Kidney capillary endothelial cell (primary cell): ENCODE measurements around the gene BARX1.
"Not testable (repeated sequence)": the region's sequence is repeated elsewhere in the genome, so short reads cannot be mapped to it uniquely, and the experiment has no call there.

Experiments used
- DNase-seq: peaks from one replicate; pipeline ENCODE4 v3.0.0-alpha.2; 2018; ENCODE audit warnings: low spot score

BARX1 gene

DNA sequence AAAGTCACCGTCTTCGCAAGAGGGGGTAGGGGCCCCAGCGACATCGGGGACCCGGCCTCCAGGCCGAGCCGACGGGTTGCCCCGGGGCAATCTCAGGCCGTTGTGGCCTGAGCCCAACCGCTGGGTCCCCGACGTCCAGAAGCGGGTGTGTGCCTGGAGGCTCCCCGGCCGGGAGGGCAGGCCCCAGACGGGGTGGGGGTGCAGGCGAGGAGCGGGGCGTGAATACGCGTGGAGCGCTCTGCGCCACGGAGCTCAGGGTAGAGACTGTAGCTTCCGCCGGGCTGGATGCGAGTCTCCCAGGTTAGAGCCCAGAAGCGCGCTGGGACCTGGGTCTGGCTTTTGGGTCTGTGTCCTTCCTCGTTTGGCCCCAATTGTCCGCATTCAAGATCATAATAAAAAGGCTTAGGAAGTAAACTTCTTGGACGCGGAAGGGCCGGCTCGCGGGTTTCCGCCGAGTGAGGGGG, 3.5 kb downstream of the BARX1 start:
- no peak for DNase-seq

DNA sequence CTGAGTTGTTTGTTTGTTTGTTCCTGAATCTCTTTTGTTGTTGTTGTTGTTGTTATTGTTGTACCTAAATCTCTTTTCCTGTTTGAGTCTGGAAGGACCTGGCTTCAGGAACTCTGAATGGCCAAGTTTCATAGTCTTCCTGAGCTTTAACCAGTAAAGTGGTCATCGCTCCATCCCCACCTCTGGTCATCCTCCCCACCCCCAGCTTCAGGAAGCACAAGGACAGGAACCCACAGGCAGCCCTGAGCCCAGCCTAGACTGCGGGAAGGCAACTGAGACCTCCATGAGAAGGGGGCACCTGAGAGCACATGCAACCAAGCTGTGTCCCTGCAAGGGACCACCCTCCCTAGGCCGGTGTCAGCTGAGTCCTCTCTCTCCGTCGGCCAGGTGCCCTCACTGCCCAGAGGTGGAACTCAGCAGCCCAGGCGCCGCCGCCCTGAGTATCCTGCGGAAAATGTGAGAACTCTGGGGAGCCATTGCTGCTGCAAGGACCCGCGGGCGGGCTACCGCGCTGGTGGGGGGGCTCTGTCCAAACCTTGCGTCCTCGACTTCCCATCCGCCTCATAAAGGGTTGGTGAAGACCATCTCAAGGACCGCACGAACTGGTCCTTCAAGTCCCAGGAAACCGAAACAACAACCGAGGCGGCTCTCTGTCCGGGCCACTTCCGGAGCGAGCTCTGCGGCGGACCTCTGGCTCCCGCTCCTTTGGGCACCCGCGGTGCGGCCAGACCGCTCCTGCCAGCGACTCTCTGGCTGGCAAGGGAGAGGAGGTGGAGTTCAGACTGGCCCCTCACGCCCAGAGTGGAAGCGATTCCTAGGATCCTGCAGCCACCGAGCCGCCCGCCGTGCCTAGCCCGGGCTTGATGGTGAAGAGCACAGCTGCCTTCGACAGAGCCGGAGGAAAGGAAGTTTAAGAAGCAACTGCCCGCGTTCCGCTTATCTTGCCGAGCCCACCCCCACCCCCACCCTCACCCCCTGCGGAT, 4.2 kb downstream of the BARX1 start:
- DNase-seq = no peak

DNA sequence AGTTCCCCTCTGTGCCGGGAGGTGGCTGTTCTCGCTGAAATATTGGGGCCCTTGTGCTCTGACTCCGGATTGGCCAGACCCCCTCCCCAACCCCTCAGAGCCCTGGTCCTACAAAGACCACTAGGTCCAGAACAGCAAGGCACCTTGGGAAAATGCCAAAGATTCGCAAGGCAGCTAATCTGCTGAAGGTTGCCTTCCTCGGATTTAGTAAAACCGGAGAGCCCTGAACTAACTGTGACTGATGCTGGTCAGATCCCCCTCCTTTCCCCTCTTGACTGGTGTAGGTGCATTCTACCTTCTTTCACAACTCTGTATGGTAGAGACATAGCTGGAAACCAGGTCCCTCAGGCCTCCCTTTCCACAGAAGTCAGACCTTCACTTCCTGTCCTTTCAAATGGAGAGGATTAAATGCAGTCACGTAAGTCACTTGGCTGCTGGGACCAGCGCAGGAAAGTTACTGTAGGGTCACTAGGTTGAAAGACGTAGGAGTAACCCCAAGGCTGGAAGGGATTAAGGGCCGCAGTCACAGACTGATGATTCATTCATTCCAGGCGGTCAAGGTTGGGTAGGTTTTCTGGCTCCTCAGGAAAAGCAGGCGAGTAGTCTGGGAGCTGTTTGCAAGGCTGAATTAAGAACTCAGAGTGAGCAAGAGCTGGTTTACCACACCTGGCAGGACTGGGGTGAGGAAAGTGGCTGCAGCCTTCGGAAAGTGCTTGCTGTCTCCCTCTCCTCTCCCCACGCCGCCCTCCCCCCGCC, 5.3 kb downstream of the BARX1 start:
- no peak for DNase-seq

DNA sequence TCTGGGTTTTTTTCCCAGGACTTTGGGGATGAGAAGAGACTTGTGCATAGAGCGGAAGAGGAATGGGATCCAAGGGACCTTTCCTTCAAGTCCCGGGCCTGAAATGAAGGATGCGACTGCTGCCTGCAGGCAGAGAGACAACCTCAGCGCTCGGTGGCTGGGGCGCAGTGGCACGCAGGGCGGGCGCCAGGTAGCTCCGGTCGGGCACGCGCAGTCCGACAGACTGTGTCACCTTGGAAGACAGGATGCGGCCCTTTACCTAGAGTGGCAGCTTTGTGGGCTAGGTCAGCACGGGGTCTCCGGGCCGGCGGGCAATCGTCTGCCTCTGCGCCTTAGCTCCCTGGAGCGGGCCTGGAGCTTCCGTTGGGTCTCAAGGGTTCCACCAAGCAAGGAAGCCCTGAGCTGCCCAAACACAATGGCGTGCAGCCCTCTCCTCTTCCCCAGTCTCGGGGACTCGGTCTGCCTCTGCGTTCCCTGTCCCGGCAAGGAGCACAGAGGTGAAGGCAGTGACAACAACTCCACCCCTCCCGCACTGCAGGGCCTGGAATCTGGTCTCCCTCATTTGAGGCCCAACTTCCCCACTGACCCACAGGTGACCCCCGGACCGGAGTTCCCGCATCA, 6.0 kb downstream of the BARX1 start:
- no peak for DNase-seq

DNA sequence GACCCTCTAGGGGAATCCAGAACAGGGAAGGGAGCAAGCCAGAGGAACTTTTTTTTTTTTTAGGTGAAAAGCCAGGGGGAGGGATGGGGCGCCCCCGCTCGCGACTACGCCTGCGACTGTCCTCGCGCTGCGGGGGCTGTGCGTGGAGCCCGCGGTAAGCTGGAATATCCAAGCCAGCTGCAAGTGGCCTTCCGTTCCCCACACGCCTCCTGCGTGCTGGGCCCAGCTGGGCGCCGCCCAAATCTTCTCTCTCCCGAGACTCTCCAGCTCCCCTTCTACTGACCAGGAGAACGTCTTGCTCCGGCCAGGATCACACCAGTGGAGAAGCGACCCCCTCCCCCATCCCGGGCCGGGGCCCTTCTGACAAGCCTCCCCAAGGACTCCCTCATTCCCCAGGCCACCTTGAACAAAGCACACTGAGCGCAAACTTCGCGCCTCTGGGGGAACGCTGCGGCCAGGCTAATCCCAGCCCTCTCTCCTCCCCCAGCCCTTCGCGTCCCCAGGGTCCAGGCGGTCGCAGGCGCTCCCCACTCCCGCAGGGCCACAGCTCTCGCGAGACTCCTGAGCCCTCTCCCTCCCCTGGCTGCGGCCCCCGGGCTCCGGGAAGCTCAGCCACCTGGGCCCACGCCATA, 6.6 kb downstream of the BARX1 start:
- DNase-seq = no peak

GRCh38 chr9:93947409-93948070, 7.6 kb downstream of the BARX1 start:
- DNase-seq = no peak

DNA sequence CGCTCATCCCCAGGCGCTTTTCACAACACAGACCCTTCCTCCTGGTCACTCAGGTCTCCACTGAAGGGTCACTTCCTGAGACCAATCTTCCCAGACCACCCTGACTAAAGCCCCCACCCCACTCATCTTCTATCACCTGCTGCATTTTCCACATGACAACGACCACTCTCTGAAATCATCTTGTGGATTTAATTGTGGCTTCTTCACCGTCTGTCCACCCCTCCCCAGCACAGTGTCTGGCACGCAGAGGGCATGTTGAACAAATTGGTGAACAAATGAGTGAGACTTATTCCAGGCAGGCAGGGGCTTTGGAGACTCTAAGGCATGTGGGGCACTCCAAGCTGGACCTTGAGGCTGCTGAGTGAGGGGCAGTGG, 8.8 kb downstream of the BARX1 start:
- DNase-seq = no peak

GRCh38 chr9:93945400-93946337, 9.5 kb downstream of the BARX1 start:
- DNase-seq = no peak

GRCh38 chr9:93944011-93944410, 11.1 kb downstream of the BARX1 start:
- DNase-seq = no peak

DNA sequence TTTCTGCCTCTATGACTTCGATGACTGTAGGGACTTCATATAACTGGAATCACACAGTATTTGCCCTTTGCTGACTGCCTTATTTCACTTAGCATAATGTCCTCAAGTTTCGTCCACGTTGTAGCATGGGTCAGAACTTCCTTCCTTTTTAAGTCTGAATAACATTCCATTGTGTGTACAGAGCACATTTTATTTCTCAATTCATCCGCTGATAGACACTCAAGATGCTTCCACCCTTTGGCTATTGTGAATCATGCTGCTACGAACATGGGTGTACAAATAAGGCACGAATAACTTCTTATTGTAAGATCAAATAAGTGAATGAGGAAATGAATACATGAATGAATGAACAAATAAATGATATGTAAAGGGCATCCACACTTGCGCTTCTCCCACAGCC, 13.0 kb downstream of the BARX1 start:
- DNase-seq = peak; percentile 32

- DNase-seq = no peak
Observed at GRCh38 chr9:93941493-93941892, 13.7 kb downstream of the BARX1 start.

DNA sequence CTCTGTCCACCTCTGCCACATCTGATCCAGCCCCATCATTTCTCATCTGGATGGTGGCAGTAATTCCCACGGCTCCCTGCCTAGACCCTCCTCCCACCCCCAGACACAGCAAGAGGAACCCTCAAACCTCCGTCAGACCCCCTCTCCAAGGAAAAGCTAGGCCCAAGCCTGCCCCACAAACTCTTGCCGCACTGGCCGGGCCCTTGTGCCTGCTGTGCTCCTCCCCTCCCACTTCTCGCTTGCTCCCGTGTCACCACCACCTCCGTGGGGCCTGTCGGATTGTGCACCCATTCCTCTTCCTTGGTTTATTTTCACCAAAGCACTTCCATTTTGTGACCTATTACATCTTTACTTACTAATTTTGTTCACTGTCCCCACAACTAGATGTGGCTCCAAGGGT, 14.2 kb downstream of the BARX1 start:
- no peak for DNase-seq

DNA sequence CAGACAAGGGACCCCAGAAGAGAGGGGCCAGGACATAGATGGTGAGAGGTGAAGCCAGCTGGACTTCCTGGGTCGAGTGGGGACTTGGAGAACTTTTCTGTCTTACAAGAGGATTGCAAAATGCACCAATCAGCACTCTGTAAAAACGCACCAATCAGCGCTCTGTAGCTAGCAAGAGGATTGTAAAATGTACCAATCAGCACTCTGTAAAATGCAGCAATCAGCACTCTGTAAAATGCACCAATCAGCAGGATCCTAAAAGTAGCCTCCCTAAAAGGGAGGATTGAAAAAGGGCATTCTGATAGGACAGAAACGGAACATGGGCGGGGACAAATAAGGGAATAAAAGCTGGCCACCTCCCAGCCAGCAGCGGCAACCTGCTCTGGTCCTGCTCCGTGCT, 15.6 kb downstream of the BARX1 start:
- DNase-seq = not testable (repeated sequence)

DNA sequence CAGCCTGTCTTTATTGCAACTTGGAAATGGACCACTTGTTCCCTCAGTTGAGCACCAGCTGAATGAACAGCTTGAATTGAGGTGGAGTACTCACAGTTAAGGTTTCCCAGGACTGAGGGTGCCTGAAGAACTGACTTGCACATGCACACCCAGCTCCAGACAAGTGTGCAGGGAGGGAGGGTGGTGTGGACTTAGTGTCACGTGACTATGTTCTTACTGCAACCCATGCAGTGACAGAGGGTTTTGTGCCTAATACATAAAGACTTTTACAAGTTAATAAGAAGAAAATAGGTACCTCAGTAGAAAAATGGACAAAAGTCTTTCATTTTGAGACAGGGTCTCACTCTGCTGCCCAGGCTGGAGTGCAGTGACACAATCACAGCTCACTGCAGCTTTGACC, 18.0 kb downstream of the BARX1 start:
- DNase-seq = no peak

GRCh38 chr9:93931905-93932304, 23.2 kb downstream of the BARX1 start:
- DNase-seq = no peak

GRCh38 chr9:93930070-93930469, 25.1 kb downstream of the BARX1 start:
- DNase-seq = no peak

DNA sequence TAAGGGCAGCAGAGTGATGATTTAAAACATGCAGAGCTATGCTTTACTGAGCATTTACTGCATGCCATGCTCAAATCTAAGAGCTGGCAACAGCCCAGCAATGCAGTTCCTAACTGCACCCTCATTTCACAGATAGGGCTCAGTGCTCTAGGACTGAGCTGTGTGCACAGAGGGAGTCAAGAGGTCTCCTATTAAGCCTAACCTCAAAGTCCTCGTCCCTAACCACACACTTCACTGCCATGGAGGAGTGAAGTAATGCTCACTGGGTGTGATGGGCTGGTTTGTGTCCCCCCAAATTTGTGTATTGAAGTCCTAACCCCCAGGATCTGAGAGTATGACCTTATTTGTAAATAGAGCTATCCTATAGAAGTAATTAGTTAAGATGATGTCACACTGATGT, 25.9 kb downstream of the BARX1 start:
- DNase-seq = no peak

GRCh38 chr9:93922535-93922934, 32.6 kb downstream of the BARX1 start:
- DNase-seq = no peak

DNA sequence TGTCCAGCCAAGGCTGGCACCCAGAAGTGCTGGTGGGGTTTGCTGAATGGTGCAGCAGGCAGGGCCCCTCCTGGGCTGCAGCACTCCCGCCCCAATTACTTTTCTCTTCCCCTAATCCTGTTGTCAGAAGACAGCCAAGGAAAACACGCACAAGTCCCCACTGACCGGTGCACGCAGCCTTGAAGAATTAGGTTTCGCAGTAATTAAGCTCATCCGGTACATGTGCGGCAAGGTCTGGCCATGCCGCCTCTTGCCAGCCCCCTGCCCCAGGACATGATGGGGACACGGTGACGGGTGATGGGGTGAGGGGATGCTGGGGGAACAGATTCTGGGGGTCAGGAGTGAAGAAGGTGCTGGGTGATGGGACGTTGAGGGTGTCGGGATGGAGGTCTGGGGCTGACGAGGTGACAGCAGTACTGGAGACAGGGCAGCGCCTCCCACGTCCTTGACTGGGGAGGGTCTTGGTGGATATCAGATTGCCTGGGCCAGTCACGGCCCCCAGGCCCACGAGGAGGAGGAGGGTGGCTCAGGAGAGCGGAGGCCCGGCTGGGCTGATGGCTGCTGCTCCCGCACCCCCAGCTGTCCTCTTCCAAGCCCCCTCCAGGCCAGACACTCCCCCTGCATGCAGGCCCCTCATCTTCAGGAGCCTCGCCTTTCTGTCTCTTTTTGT, 34.9 kb downstream of the BARX1 start:
- no peak for DNase-seq

GRCh38 chr9:93918061-93918460, 37.1 kb downstream of the BARX1 start:
- DNase-seq = no peak
